ENCODE measurements around the gene PHYKPL. TPM values are rescaled to one million over a fixed set of nuclear protein-coding genes. Genes with fewer than 3 reads are reported as not detected.

The PHYKPL gene
- total and polyA plus RNA-seq, 2 donors (not counting 1 experiment from before 2014, with no cell fraction given), result 263 to 313 TPM

DNA sequence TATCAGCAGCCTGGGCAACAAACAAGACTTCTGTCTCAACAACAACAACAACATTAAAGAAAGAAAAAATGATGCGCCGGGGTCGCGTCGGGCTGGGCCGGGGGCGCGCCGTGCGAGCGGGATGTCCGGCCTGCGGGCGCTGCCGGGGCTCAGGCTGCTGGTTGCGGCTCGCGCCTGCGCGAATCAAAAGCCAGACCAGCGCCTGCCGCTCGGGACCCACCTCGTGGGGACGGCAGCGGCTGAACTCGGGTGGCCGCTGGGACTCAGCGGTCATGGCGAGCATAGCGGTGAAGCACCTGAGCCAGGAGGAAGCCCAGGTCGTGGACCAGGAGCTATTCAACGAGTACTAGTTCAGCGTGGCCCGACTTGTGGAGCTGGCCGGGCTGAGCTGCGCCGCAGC lies 67.0 kb downstream of the PHYKPL start:
- H3K27me3 Mint-ChIP-seq, result peaks cover 11% of the 10 kb centered on the region
- H3K4me3 Mint-ChIP-seq, result no peak overlapping the region
- no peaks in the 10 kb centered on the region for H3K36me3 ChIP-seq (replicated peaks in 1 of 2; ENCODE audit: control extremely low read depth in 1 of 2, control insufficient read depth in 1 of 2, extremely low read depth in 1 of 2, insufficient read depth in 2 of 2, low read length in 1 of 2)
- no peak overlapping the region for H2AFZ ChIP-seq (ENCODE audit: insufficient read depth, low read depth, low read length, poor library complexity, severe bottlenecking)
- no peak overlapping the region for H3K4me2 ChIP-seq (replicated peaks; ENCODE audit: low read depth, low read length, poor library complexity, severe bottlenecking)
- DNase-seq (no peak), ATAC-seq (ENCODE audit: low read depth) (no peak)
- H3K9ac ChIP-seq (ENCODE audit: low read length), result no peak overlapping the region
- intact Hi-C loops (cut with micrococcal nuclease), result no loop called here
- H3K27me3 ChIP-seq (replicated peaks in 1 of 4; ENCODE audit: control extremely low read depth in 1 of 4, control insufficient read depth in 3 of 4, insufficient read depth in 4 of 4, low read length in 3 of 4), result no peaks in the 10 kb centered on the region
- no peaks in the 10 kb centered on the region for H4K20me1 ChIP-seq (ENCODE audit: control insufficient read depth, insufficient read depth, low read length, poor library complexity, severe bottlenecking)
- no peaks in the 10 kb centered on the region for H3K79me2 ChIP-seq (ENCODE audit: control insufficient read depth, insufficient read depth, low read length)
- TF ChIP-seq EZH2 (IDR thresholded peaks at IDR 0.05; ENCODE audit: borderline replicate concordance, insufficient read depth, low read depth, low read length, poor library complexity, severe bottlenecking), result no peak
- TF ChIP-seq, protein P1, sequence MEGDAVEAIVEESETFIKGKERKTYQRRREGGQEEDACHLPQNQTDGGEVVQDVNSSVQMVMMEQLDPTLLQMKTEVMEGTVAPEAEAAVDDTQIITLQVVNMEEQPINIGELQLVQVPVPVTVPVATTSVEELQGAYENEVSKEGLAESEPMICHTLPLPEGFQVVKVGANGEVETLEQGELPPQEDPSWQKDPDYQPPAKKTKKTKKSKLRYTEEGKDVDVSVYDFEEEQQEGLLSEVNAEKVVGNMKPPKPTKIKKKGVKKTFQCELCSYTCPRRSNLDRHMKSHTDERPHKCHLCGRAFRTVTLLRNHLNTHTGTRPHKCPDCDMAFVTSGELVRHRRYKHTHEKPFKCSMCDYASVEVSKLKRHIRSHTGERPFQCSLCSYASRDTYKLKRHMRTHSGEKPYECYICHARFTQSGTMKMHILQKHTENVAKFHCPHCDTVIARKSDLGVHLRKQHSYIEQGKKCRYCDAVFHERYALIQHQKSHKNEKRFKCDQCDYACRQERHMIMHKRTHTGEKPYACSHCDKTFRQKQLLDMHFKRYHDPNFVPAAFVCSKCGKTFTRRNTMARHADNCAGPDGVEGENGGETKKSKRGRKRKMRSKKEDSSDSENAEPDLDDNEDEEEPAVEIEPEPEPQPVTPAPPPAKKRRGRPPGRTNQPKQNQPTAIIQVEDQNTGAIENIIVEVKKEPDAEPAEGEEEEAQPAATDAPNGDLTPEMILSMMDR (IDR thresholded peaks at IDR 0.05), result no peak
- H3K4me1 ChIP-seq (ENCODE audit: control insufficient read depth in 2 of 2, insufficient read depth in 2 of 2, low read length in 2 of 2), result peaks cover 5 to 9% of the 10 kb centered on the region in 2 donors
- no peak overlapping the region for H3K27ac Mint-ChIP-seq
- no peak overlapping the region for H3K27ac ChIP-seq (ENCODE audit: low read length in 2 of 2)
- H3K9me3 ChIP-seq (ENCODE audit: control extremely low read depth in 1 of 3, control insufficient read depth in 2 of 3, insufficient read depth in 1 of 3, low read length in 2 of 3), result no peaks in the 10 kb centered on the region
- H3K9me3 Mint-ChIP-seq (ENCODE audit: insufficient read depth), result no peaks in the 10 kb centered on the region
- no peak overlapping the region for H3K4me3 ChIP-seq (ENCODE audit: control extremely low read depth in 1 of 5, extremely low read depth in 1 of 5, insufficient read depth in 1 of 5, low read depth in 2 of 5, low read length in 4 of 5)
- POLR2A ChIA-PET, result no interaction called here
- WGBS (ENCODE audit: insufficient coverage), result 80% methylated on average over 36 of the region's 38 CpGs
- CTCF ChIA-PET, result interaction anchor here (1.2 to 1.9 kb wide), 3 partner anchors 19 to 90 kb away, joined by 5 to 19 read pairs (median 7); no protein-coding TSS in a partner anchor
- peaks cover 16% of the 10 kb centered on the region for H3K4me1 Mint-ChIP-seq

Measured in B cell (primary cell).